ENCODE results near the gene HEATR1. TPM values are rescaled to one million over a fixed set of nuclear protein-coding genes. Genes with fewer than 3 reads are reported as not detected.

The HEATR1 gene
- total RNA-seq, 1 experiment from 2014 or later: 66.5 TPM

- no peaks in the 10 kb centered on the region for H3K27me3 ChIP-seq (ENCODE audit: control insufficient read depth, insufficient read depth, low read length)
- CTCF ChIA-PET: no interaction called here
- H3K36me3 ChIP-seq (ENCODE audit: control insufficient read depth, insufficient read depth, low read length): peaks cover 68% of the 10 kb centered on the region
- H3K27ac ChIP-seq (ENCODE audit: low read length): no peak overlapping the region
- intact Hi-C loops (cut with micrococcal nuclease; ENCODE audit: unreplicated experiment) (no loop called here), in situ Hi-C loops (cut with HindIII; ENCODE audit: low pct_unique_long_range_greater_than_20kb, low sequenced_read_pairs) (no loop called here)
- H3K9me3 ChIP-seq (ENCODE audit: control insufficient read depth, insufficient read depth, low read depth, low read length): no peaks in the 10 kb centered on the region
- no TSS peak for BruUV-seq (replicated peaks)
- no peaks in the 10 kb centered on the region for H3K4me1 ChIP-seq (ENCODE audit: control insufficient read depth, insufficient read depth, low read length)
- POLR2A ChIA-PET: no interaction called here
- TF ChIP-seq TCF7L2 (IDR thresholded peaks at IDR 0.05; ENCODE audit: low read depth, low read length) (no peak), CTCF (IDR thresholded peaks at IDR 0.05) (no peak), REST (IDR thresholded peaks at IDR 0.05; ENCODE audit: insufficient read depth in 1 of 2, low read depth in 2 of 2, low read length in 1 of 2) (no peak), POLR2AphosphoS5 (IDR thresholded peaks at IDR 0.05; ENCODE audit: low read depth, low read length) (no peak), SIN3A (IDR thresholded peaks at IDR 0.05; ENCODE audit: borderline replicate concordance, insufficient read depth, low read depth, low read length) (no peak)
- DNase-seq (ENCODE audit: low read depth, low spot score): no peak
- ATAC-seq: no peak
- no peak overlapping the region for H3K4me3 ChIP-seq (ENCODE audit: low read depth in 2 of 2, low read length in 2 of 2)
Observed at GRCh38 chr1:236558081-236558480, 46.2 kb downstream of the HEATR1 start.

GRCh38 chr1:236556606-236557005 is 47.7 kb downstream of the HEATR1 start:
- no TSS peak for BruUV-seq (replicated peaks)
- Histone ChIP-seq H3K27me3 (ENCODE audit: control insufficient read depth, insufficient read depth, low read length) (no peaks in the 10 kb centered on the region), H3K27ac (ENCODE audit: low read length) (no peak overlapping the region), H3K4me3 (ENCODE audit: low read depth in 2 of 2, low read length in 2 of 2) (no peak overlapping the region), H3K4me1 (ENCODE audit: control insufficient read depth, insufficient read depth, low read length) (peaks cover 3% of the 10 kb centered on the region; the same call in 1 of the 2 replicates), H3K9me3 (ENCODE audit: control insufficient read depth, insufficient read depth, low read depth, low read length) (no peaks in the 10 kb centered on the region), H3K36me3 (ENCODE audit: control insufficient read depth, insufficient read depth, low read length) (peaks cover 74% of the 10 kb centered on the region)
- intact Hi-C loops (cut with micrococcal nuclease; ENCODE audit: unreplicated experiment): no loop called here
- in situ Hi-C loops (cut with HindIII; ENCODE audit: low pct_unique_long_range_greater_than_20kb, low sequenced_read_pairs): no loop called here
- TF ChIP-seq SIN3A (IDR thresholded peaks at IDR 0.05; ENCODE audit: borderline replicate concordance, insufficient read depth, low read depth, low read length) (no peak), POLR2AphosphoS5 (IDR thresholded peaks at IDR 0.05; ENCODE audit: low read depth, low read length) (no peak), CTCF (IDR thresholded peaks at IDR 0.05) (no peak), TCF7L2 (IDR thresholded peaks at IDR 0.05; ENCODE audit: low read depth, low read length) (no peak)
- POLR2A ChIA-PET: no interaction called here
- DNase-seq (ENCODE audit: low read depth, low spot score) (no peak), ATAC-seq (no peak)
- CTCF ChIA-PET: no interaction called here
